ENCODE measurements around the gene CFLAR. TPM values are rescaled to one million over a fixed set of nuclear protein-coding genes. Genes with fewer than 3 reads are reported as not detected.

CFLAR gene
- polyA plus RNA-seq, 1 of the 3 experiments (the other 2 are of a cell fraction): 23.7 TPM

DNA sequence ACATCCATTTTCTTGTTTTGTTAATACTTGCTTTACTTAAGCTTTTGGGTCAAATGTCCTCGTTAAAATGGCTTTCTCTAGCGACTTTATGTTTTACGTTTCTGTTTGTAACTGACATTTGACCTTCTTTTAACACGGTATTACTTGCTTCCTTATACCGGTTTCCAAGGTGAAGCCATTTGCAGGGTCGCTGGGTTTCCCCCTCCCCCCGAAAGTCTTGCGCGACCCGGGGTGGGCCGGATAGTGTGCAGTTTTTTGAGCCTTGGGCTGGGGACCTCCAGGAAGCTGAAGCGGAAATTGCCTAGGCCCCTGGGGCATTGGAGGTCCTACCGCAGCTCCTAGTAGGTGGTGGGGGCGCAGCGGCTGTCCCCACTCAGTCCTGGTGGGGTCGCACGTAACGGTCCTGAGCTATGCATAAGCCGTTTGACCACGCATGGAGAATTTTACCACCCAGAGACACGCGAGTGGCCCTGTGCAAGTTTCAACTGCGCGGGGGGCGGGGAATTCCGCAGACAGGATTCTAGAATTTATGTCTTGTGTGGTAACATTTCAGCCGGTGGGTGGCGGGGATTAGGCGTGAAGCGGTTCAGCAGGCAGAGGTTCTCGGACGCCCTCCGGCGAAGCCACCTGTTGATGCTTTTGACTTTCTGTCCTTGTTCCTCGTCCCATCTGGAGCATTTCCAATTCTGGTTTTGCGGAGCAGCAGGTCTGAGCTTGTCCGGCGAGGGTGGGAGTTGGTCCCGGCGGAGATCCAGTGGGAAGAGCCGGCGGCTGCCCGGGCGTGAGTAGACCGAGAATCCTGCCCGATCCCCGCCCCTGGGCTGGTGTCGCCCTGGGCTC, 2.4 kb downstream of the CFLAR start (continued):
- peak; percentile 71; the same call in 1 of the 2 replicates for TF ChIP-seq MAX (IDR thresholded peaks at IDR 0.05; ENCODE audit: low read depth)
- TF ChIP-seq CHD2 (IDR thresholded peaks at IDR 0.05; ENCODE audit: low read length, partially characterized antibody): no peak

DNA sequence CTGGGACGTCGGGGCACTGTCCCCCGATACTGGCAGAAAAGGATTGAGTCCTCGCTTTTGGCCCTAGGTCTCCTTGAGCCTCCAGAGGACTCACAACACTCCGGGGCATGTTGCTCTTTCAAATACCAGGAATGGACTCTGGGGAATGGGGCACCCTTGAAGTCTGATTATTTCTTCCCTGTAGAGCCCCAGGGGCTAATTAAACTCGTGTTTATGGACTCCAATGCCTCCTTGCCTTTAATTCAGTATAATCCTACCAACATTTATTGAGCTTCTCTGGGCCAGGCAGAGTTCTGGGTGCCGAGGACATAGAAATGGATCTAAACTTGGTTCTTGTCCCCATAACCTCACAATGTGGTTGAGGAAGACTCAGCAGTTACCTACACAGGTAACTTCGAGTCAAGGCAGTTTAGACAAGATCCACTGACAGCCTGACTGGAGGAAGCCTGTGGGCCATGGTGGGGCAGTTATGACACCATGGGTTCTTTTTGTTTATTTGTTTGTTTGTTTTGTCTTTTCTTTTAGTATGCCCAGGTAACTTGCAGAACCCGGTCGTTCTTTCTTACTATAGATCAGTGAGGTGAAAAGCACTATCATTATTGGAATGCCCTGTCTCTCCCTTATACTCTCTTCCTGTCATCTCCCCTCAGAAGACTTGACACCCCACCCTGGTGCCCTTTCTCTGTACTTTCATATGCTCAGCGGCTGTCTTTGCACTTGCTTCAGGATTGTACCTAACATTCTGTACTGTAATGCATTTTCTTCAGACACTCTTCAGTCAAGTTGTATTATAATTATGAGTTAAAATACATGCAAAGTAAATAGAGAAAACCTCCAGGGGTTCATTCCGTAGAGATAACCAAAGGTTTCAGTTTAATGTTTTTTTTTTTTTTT, 3.2 kb downstream of the CFLAR start:
- Histone ChIP-seq H3K9me2 (no peaks in the 10 kb centered on the region), H3K36me3 (replicated peaks in 1 of 2; ENCODE audit: control insufficient read depth in 1 of 2, insufficient read depth in 2 of 2, low read length in 1 of 2) (peaks cover 0 to 2% of the 10 kb centered on the region in 2 experiments), H3K4me2 (peak overlapping the region; percentile 97), H3F3A (replicated peaks; ENCODE audit: insufficient read depth) (peaks cover 9% of the 10 kb centered on the region), H3K79me2 (ENCODE audit: insufficient read depth) (peaks cover 93% of the 10 kb centered on the region), H3K9ac (peak overlapping the region; percentile 69), H3K27ac (ENCODE audit: low read depth in 2 of 2, low read length in 1 of 2) (peak overlapping the region; percentile 40 to 92; a peak in 3 of 4 replicates), H2AFZ (ENCODE audit: low read depth) (peak overlapping the region; percentile 72; the same call in 1 of the 2 replicates), H3K4me1 (ENCODE audit: control insufficient read depth in 1 of 2, insufficient read depth in 2 of 2, low read depth in 1 of 2, low read length in 1 of 2) (peaks cover 0 to 19% of the 10 kb centered on the region in 2 experiments; a peak in 3 of 4 replicates), H3K4me3 (ENCODE audit: low read depth in 2 of 2, low read length in 1 of 2) (peak overlapping the region; percentile 52 to 86), H4K20me1 (ENCODE audit: insufficient read depth) (no peaks in the 10 kb centered on the region), H3K9me3 (no peaks in the 10 kb centered on the region), H3K27me3 (ENCODE audit: insufficient read depth) (no peaks in the 10 kb centered on the region)
- TF ChIP-seq USF2 (IDR thresholded peaks at IDR 0.05; ENCODE audit: borderline replicate concordance, low read depth, low read length): no peak
- TF ChIP-seq SIN3A (IDR thresholded peaks at IDR 0.05; ENCODE audit: borderline replicate concordance, low read depth, low read length): 0 out of 2 replicates have a peak, but pooled peaks have one; percentile 7
- 50% methylated on average over 7 of the region's 12 CpGs for WGBS (ENCODE audit: low lambda C conversion rate)
- CTCF ChIA-PET: interaction anchor here (1.2 to 1.9 kb wide), 4 partner anchors 26 to 156 kb away, joined by 3 to 4 read pairs (median 3); partner anchors contain the start of gene ORC2
- DNase-seq: no peak
- POLR2A ChIA-PET: no interaction called here

DNA sequence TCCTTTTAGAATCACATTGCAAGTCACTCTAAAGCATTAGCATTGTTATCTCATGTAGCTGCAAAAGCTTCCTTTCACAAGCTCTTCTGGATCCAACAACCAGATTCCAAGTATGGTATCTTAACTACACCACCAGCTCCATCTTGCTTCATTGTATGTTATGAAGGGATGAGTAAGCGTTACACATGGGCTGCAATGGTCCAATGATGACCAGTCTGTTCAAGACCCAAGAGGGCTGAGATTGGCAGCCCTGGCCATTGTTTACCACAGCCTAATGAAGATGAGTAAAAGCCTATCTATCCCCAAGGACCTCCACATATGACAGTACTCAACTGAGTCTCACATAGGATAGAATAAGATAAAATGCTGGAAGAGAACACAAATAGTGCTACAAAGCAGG, 6.3 kb downstream of the CFLAR start:
- ChIA-PET CTCF (interaction anchor here (1.0 kb wide), 1 partner anchor 221 kb away, joined by 3 read pairs; no protein-coding TSS in a partner anchor), POLR2A (no interaction called here)
- Histone ChIP-seq H3K27ac (ENCODE audit: low read depth in 2 of 2, low read length in 1 of 2) (no peak overlapping the region), H2AFZ (ENCODE audit: low read depth) (no peak overlapping the region), H4K20me1 (ENCODE audit: insufficient read depth) (no peaks in the 10 kb centered on the region), H3K4me2 (no peak overlapping the region), H3K9ac (no peak overlapping the region), H3K36me3 (replicated peaks in 1 of 2; ENCODE audit: control insufficient read depth in 1 of 2, insufficient read depth in 2 of 2, low read length in 1 of 2) (peaks cover 0 to 2% of the 10 kb centered on the region in 2 experiments), H3K9me2 (no peaks in the 10 kb centered on the region), H3K9me3 (no peaks in the 10 kb centered on the region), H3K4me1 (ENCODE audit: control insufficient read depth in 1 of 2, insufficient read depth in 2 of 2, low read depth in 1 of 2, low read length in 1 of 2) (peaks cover 11 to 41% of the 10 kb centered on the region in 2 experiments; a peak in 3 of 4 replicates), H3F3A (replicated peaks; ENCODE audit: insufficient read depth) (peaks cover 11% of the 10 kb centered on the region), H3K27me3 (ENCODE audit: insufficient read depth) (no peaks in the 10 kb centered on the region), H3K79me2 (ENCODE audit: insufficient read depth) (peaks cover 100% of the 10 kb centered on the region), H3K4me3 (ENCODE audit: low read depth in 2 of 2, low read length in 1 of 2) (no peak overlapping the region)
- WGBS (ENCODE audit: low lambda C conversion rate): 100% methylated on average over 1 of the region's 1 CpG
- no peak for DNase-seq
- no peak for TF ChIP-seq MAX (IDR thresholded peaks at IDR 0.05; ENCODE audit: low read depth)
- no peak for TF ChIP-seq RFX5 (IDR thresholded peaks at IDR 0.05; ENCODE audit: low read length)
- TF ChIP-seq RXRA (IDR thresholded peaks at IDR 0.05; ENCODE audit: borderline replicate concordance, low read depth): no peak
- no peak for TF ChIP-seq TEAD4 (IDR thresholded peaks at IDR 0.05; ENCODE audit: borderline replicate concordance, insufficient read depth)
- TF ChIP-seq, protein P1, sequence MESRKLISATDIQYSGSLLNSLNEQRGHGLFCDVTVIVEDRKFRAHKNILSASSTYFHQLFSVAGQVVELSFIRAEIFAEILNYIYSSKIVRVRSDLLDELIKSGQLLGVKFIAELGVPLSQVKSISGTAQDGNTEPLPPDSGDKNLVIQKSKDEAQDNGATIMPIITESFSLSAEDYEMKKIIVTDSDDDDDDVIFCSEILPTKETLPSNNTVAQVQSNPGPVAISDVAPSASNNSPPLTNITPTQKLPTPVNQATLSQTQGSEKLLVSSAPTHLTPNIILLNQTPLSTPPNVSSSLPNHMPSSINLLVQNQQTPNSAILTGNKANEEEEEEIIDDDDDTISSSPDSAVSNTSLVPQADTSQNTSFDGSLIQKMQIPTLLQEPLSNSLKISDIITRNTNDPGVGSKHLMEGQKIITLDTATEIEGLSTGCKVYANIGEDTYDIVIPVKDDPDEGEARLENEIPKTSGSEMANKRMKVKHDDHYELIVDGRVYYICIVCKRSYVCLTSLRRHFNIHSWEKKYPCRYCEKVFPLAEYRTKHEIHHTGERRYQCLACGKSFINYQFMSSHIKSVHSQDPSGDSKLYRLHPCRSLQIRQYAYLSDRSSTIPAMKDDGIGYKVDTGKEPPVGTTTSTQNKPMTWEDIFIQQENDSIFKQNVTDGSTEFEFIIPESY (IDR thresholded peaks at IDR 0.05; ENCODE audit: borderline replicate concordance, low read depth): no peak
- TF ChIP-seq GATA2 (CRISPR knock-in tag; IDR thresholded peaks at IDR 0.05): no peak
- no peak for TF ChIP-seq MEF2A (IDR thresholded peaks at IDR 0.05; ENCODE audit: borderline replicate concordance, low read depth)
- TF ChIP-seq, protein P2, sequence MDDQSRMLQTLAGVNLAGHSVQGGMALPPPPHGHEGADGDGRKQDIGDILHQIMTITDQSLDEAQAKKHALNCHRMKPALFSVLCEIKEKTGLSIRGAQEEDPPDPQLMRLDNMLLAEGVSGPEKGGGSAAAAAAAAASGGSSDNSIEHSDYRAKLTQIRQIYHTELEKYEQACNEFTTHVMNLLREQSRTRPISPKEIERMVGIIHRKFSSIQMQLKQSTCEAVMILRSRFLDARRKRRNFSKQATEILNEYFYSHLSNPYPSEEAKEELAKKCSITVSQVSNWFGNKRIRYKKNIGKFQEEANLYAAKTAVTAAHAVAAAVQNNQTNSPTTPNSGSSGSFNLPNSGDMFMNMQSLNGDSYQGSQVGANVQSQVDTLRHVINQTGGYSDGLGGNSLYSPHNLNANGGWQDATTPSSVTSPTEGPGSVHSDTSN (IDR thresholded peaks at IDR 0.05): no peak
- no peak for TF ChIP-seq CHD2 (IDR thresholded peaks at IDR 0.05; ENCODE audit: low read length, partially characterized antibody)
- TF ChIP-seq EP300 (IDR thresholded peaks at IDR 0.05; ENCODE audit: borderline replicate concordance in 1 of 2, low read depth in 1 of 2, low read length in 1 of 2): no peak
- TF ChIP-seq SMC3 (IDR thresholded peaks at IDR 0.05; ENCODE audit: low read depth, low read length): no peak
- no peak for TF ChIP-seq TCF12 (IDR thresholded peaks at IDR 0.05)
- no peak for TF ChIP-seq USF2 (IDR thresholded peaks at IDR 0.05; ENCODE audit: borderline replicate concordance, low read depth, low read length)
- no peak for TF ChIP-seq ELF1 (IDR thresholded peaks at IDR 0.05)

All from SK-N-SH (cell line).